Measurements from ENCODE around the gene ADCY9.

ADCY9 gene

DNA sequence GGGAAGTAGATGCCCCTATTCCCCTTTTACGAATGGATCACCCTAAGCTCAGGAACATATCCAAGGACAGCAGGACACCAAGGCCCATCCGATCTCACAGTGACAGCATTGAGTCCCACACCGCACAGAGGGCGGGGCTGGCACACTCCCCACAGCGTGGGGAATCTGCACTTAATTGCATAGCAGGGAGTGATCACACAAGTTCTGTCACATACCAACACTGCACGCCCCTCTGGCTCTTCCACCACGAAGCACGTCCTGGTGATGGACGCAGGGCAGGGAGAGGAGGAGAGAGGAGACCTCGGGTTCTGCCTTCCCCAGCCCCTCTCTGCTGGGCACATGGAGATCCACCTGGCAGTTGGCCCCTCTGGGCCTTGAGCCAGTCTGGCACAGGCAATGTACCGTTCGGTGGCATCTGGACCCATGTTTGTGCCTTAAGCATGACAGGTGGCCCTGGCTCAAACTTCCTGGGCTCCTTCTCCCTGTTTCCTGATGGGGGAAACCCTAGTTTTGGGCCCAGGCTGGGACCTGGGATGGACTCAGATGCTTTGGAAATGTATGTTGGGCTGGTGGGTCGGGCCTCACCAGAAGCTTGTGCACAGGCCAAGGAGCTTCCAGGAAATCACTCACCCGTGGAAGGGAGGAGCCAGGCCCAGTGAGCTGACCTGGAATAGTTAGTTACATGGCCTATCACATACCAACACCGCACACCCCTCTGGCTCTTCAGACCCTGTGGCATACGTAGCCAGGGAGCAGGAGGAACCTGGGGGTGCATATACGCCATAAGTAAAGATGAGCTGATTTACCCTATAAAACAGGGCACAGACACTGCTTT, 200.6 kb downstream of the ADCY9 start:
- no peaks in the 10 kb centered on the region for H3K4me1 ChIP-seq (ENCODE audit: control insufficient read depth in 1 of 2, insufficient read depth in 2 of 2, low read length in 2 of 2)
- no peak overlapping the region for H3K4me3 ChIP-seq (ENCODE audit: low read depth in 1 of 2, low read length in 2 of 2)
- H3K27me3 ChIP-seq (ENCODE audit: low read depth, low read length): no peaks in the 10 kb centered on the region
- peaks cover 0 to 10% of the 10 kb centered on the region in 2 donors for H3K9me3 ChIP-seq (ENCODE audit: control insufficient read depth in 1 of 2, low read length in 2 of 2)
- H3K27ac ChIP-seq (ENCODE audit: low read length): no peak overlapping the region
- H3K36me3 ChIP-seq (ENCODE audit: control insufficient read depth in 1 of 2, insufficient read depth in 2 of 2, low read length in 2 of 2): no peaks in the 10 kb centered on the region

DNA sequence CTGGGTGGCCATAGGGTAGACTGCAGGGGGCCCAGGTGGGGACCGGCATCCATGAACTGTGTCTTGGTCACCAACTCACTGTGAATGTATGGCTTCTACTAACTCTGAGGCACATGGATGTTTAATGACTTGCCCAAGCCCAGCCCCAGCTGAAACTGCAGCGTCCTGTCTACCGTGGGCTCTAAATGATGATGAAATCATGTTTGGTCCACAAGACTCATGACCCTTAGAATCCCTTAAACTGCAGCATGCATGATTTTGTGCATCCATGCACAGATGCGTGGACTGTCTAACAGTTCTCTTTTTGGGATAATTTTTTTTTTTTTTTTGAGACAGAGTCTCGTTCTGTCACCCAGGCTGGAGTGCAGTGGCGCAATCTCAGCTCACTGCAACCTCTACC, 203.3 kb downstream of the ADCY9 start:
- Histone ChIP-seq H3K4me1 (ENCODE audit: control insufficient read depth in 1 of 2, insufficient read depth in 2 of 2, low read length in 2 of 2) (no peaks in the 10 kb centered on the region), H3K4me3 (ENCODE audit: low read depth in 1 of 2, low read length in 2 of 2) (no peak overlapping the region), H3K36me3 (ENCODE audit: control insufficient read depth in 1 of 2, insufficient read depth in 2 of 2, low read length in 2 of 2) (no peaks in the 10 kb centered on the region), H3K9me3 (ENCODE audit: control insufficient read depth in 1 of 2, low read length in 2 of 2) (peaks cover 0 to 3% of the 10 kb centered on the region in 2 donors), H3K27me3 (ENCODE audit: low read depth, low read length) (no peaks in the 10 kb centered on the region), H3K27ac (ENCODE audit: low read length) (no peak overlapping the region)

All from muscle layer of duodenum (tissue), 2 donors.